Choroid plexus epithelial cell (primary cell): ENCODE measurements around the gene METAP2.

Source experiments
- DNase-seq: peaks from one replicate; pipeline ENCODE4 v3.0.0-alpha.2; 2010; ENCODE audit warnings: low read depth
- H3K4me3 ChIP-seq: 2 replicates; pipeline ENCODE4 v1.5.1; 2011; ENCODE audit warnings: low read depth, mild to moderate bottlenecking, control low read depth, low read length, moderate library complexity
- TF ChIP-seq, protein P1 (sequence below): conservative IDR thresholded peaks from 2 replicates; pipeline ENCODE4 v1.5.1; 2011; ENCODE audit warnings: low read depth, mild to moderate bottlenecking, control low read depth, inconsistent platforms, low read length, moderate library complexity

The METAP2 gene

DNA sequence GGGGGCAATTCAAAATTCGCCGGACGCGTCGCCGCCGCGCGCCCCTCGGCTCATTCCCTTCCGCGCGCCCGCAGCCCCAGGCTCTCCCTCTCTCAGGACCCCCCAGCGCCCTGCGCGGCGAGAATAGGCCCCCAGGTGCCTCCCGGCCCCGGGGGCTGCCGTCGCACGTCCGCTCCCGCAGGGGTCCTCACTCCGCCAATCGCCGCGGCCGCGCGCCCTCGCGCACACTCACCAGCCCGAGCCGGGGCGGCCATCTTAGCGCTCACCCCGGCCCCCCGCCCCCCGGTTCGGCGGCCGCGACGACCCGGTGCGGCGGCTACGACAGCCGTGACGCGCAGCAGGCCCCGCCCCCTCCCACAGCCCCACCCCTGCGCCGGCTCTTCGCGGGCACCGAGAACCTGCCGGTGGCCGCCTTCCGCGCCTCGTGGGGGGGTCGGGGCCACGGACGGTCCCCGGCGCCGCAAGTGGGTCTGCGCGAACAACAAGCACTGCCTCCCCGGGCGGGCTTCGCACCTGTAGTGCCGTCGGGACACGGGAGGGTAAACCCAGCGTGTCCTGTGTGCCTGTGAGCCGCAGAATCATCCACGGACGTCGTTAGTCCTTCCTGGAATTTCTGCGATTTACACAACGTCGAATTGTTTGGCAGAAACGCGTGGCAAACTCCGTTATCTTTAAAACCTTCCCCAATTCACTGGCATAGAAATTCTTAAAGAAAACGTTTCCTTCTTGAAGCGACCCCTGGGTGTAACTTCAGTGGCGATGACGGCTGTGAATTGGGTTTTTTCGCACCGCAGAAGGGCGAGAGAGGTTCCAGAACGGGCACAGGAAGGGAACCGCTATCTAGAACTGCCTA lies 74.8 kb downstream of the METAP2 start:
- no peak for DNase-seq
- peak overlapping the region; percentile 45 for H3K4me3 ChIP-seq
- TF ChIP-seq, protein P1, sequence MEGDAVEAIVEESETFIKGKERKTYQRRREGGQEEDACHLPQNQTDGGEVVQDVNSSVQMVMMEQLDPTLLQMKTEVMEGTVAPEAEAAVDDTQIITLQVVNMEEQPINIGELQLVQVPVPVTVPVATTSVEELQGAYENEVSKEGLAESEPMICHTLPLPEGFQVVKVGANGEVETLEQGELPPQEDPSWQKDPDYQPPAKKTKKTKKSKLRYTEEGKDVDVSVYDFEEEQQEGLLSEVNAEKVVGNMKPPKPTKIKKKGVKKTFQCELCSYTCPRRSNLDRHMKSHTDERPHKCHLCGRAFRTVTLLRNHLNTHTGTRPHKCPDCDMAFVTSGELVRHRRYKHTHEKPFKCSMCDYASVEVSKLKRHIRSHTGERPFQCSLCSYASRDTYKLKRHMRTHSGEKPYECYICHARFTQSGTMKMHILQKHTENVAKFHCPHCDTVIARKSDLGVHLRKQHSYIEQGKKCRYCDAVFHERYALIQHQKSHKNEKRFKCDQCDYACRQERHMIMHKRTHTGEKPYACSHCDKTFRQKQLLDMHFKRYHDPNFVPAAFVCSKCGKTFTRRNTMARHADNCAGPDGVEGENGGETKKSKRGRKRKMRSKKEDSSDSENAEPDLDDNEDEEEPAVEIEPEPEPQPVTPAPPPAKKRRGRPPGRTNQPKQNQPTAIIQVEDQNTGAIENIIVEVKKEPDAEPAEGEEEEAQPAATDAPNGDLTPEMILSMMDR: no peak

DNA sequence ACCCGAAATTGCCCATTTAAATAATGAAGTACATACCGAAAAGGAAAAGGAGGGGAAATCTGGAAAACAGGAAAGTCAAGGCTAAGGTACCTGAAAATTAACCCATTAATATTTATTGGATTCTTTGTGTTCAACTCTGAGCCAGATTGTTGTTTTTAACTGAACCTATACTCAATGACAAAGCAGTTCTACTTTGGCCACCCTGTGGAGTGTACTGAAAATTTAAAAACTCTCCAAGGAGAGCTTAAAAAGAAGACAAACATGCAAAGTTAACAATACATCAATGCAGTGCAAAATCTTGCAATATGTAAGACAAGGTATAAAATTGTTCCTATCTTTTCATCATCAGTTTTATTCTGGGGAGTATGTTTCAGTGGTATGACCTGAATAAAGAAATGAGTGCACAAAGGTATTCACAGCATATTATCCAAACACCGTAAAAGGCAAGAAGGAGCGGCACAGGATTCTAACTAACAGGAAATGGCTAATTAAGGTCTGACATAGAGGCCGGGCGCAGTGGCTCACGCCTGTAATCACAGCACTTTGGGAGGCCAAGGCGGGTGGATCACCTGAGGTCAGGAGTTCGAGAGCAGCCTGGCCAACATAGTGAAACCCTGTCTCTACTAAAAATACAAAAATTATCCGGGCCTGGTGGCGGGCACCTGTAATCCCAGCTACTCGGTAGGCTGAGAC lies 75.6 kb downstream of the METAP2 start:
- H3K4me3 ChIP-seq: no peak overlapping the region
- TF ChIP-seq, protein P1: no peak

DNA sequence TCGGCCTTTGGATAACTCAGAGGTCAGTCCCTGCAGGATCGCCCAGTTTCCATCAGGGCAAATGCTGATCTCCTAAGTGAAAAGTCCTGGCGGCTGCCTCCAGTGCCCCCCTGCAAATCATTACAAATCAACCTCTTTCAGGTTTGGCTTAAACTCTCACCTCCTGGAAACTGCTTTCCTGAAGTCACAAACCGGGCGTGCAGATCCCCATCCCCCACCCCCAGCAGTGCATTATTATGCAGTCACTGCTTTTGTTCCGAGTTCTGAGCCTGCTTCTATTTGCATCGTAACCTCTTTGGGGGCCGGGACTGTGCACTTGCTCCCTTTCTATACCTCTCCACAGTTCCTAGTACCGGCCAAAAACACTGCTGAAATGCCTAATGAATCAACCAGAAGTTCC lies 77.4 kb downstream of the METAP2 start, which contains the start of gene USP44:
USP44 (minus strand) TSS at position 172 of the 400 bp plus-strand sequence. CDS start 17,220 bp downstream, outside the sequence.
- TF ChIP-seq, protein P1: no peak
- DNase-seq: no peak
- no peak within 1 kb of the TSS for H3K4me3 ChIP-seq

More for the DNA sequence above, 75.6 kb downstream of the METAP2 start:
- DNase-seq: no peak

DNA sequence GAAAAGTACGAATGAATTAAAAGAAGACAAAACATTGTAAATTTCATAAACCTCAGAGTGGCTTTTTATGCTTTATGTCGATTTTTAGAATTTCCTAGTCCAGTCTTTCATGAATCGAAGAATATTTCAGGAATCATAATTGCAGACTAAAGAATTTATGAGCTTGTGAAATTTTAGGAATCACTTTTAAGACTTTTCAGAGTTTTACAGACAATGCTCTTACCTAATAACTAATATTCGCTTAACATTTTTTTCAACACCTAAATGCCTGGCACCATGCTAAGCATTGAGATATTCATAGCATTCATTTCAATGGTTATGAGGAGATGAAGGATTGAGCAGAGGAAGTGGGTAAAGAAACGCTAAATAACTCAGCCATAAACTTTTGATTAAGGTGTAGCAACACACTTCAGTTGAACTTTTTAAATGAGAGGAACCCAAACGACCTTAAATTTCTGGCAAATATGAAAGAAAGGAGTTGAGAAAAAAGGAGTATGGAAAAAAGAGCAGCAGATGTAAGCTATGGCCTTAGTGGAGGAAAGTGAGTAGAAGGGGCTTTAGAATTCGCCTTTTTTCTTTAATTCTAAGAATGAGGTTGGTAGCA lies 78.1 kb downstream of the METAP2 start:
- DNase-seq: no peak
- H3K4me3 ChIP-seq: no peak overlapping the region
- TF ChIP-seq, protein P1: no peak

DNA sequence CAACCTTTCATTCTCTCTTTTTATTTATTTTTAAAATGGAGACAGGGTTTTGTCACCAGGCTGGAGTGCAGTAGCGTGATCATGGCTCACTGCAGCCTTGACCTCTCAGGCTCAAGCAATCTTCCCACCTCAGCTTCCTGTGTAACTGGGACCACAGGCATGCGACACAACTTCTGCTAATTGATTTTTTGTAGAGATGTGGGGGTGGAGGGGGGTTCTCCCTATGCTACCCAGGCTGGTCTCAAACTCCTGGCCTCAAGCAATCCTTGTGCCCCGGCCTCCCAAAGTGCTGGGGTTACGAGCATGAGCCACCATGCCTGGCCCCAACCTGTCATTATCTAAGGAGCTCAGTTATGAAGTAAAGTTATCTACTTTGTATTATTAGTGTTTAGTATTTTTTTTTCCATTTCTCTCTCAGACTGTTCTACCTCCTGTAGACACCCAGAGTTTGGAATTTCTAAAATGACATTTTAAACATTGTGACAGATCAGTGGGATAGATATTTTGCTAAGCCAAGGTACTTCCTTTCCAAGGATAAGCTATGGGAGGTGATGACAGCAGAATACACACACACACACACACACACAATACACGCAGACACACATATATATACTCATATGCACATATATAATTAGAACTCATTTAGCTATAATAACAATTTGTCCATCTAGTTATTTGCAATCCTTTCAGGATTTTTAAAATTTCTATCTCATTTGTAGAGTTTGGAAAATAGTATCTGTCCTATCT lies 79.4 kb downstream of the METAP2 start:
- no peak for DNase-seq
- TF ChIP-seq, protein P1: no peak

DNA sequence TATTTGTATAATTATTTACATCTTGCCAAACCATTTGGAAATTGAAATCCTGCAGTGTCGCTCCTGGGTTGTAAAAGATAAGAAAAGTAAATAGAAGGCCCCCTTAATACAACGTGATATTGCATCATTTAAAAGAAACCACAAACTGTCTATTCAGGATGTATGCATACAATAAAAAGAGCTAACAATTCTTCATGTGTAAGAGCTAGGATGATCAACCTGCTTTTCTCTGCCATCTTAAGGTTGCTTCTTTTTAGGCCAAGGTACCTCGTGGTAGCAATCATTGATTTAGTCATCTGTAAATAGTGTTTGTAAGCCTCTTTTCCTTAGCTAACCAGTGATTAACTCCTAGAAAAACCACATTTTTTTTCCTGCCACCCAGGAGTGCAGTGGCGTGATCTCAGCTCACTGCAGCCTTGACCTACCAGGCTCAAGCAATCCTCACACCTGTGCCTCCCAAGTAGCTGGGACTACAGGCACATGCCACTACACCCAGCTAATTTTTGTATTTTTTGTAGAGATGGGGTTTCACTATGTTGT lies 80.7 kb downstream of the METAP2 start:
- no peak overlapping the region for H3K4me3 ChIP-seq
- TF ChIP-seq, protein P1: no peak
- DNase-seq: no peak

More for the DNA sequence above, 79.4 kb downstream of the METAP2 start:
- H3K4me3 ChIP-seq: no peak overlapping the region
